Fibroblast of skin of back (primary cell): ENCODE measurements around the gene TFEC.

ENCODE experiments used
- DNase-seq: peaks from one replicate; pipeline ENCODE4 v3.0.0-alpha.2; 2013

TFEC gene

GRCh38 chr7:115924411-115924810, 106.2 kb downstream of the TFEC start:
- no peak for DNase-seq

DNA sequence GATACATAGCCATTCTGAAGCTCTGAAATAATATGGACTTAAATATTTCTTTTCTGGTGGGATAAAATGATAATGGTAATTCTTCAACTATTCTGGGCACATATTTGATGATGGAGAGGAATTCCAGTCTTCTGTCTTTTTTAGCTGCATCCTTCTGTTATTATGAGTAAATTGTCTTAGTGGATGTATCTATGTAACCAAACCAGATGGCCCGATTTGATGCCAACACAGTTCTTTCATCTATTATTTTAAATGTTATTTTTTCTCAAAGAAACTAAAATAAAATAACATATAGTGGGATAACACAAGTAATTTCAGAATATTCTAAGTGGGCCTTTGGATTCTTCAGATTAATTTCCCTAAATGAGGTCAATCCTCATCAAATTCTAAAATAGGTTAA, 110.2 kb downstream of the TFEC start:
- no peak for DNase-seq

- DNase-seq = no peak
These were observed 115.6 kb downstream of the TFEC start for GRCh38 chr7:115914951-115915350.

DNA sequence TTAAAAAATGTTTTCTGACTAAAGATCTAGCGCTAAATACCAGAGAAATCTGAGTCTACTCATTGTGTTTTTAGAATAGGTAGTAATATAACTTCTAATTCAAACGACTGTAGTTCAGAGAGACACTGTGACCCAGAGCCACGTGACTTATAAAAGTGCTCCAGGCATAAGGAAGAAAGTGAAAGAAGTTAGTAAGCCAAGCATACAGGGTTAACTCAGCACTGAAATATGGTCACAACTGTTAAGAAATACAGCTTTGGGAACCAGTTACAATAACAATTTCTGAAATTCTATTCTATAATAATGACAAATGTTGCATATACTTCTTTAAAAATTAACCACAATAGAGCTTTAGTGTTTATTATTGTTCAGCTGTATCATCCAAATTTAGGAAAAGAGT, 119.1 kb downstream of the TFEC start:
- DNase-seq = no peak

DNA sequence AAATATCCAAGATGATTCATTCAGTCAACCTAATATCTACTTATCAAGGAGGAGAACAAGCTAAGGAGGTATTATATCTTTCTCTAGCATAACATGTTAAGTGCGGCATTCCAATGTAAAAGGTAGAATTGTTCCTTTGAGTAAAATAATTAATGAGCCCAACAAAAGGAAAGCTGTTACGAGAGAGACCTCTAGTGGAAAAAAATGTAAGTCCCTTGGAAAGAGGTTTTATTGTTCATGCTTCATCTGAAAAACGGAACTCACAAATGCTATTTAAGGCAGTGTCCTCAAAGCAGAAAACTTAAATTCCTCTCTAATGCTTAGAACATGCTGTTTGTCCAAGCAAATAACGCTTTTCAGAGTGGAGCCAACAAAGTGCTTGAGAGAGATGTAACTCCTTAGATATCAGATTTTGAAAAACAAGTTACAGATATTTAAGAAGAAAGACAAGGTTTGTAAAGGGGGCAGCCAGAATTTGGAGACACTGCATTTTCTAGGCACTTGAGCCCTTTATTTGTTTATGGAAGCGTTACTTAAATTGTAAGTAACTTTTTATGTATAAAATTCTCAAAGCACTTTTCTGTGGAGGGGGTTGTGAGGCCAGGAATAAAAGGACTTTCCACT, 119.9 kb downstream of the TFEC start:
- DNase-seq = peak; percentile 40

- DNase-seq = no peak
These were observed 123.8 kb downstream of the TFEC start for GRCh38 chr7:115906731-115907130.

DNA sequence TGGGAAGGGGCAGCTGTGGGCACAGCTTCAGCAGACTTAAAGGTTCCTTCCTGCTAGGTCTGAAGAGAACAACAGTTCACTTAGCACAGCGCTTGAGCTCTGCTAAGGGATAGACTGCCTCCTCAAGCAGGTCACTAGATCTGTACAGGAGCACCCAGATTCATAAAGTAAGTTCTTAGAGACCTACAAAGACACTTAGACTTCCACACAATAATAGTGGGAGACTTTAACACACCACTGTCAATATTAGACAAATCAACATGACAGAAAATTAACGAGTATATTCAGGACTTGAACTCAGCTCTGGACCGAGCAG, 140.9 kb downstream of the TFEC start:
- DNase-seq = no peak

- DNase-seq = no peak
These were observed 141.4 kb downstream of the TFEC start for GRCh38 chr7:115888981-115889668.

- DNase-seq = no peak
These were observed 145.0 kb downstream of the TFEC start for GRCh38 chr7:115885550-115885949.
